A549 (cell line): ENCODE measurements around the gene CD276.

Experiments
- RFX5 ChIP-seq: fragments of 450-650 bp; IDR thresholded peaks from 2 replicates; pipeline ENCODE4 v1.7.1; 2014; ENCODE audit warnings: antibody characterized with exemption, mild to moderate bottlenecking, moderate library complexity
- TF ChIP-seq, protein P1 (sequence below): IDR thresholded peaks from 2 replicates; pipeline ENCODE4 v1.6.1; 2012; ENCODE audit warnings: low read depth, borderline replicate concordance
- TF ChIP-seq, protein P2 (sequence below): fragments of 450-650 bp; IDR thresholded peaks from 2 replicates; pipeline ENCODE4 v1.6.1; 2014; ENCODE audit warnings: antibody characterized with exemption
- TF ChIP-seq, protein P3 (sequence below): fragments of >200 bp; sonication (Bioruptor Twin); formaldehyde crosslinking; IDR thresholded peaks from 3 replicates; pipeline ENCODE4 v1.5.1; 2016

DNA sequence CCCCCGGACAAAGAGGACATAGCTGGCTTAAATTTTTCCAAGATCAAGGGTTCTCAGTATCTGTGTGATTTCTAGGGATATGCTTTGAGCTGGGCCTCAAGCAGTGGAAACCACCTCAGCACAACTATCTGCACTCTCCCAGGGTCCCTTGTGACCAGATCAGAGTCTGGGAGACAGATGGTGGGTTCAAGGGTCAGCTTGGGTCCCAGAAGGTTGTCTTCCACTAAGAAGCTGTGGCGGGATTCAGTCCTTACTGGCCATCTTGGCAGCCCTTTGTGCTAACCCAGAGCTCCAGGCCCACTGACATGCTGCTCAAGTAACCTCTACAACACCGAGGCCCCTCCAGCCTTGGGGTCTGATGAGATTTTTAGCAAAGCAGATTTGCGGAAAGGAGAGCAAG, 66.3 kb downstream of the CD276 start:
- TF ChIP-seq, protein P1, sequence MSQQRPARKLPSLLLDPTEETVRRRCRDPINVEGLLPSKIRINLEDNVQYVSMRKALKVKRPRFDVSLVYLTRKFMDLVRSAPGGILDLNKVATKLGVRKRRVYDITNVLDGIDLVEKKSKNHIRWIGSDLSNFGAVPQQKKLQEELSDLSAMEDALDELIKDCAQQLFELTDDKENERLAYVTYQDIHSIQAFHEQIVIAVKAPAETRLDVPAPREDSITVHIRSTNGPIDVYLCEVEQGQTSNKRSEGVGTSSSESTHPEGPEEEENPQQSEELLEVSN, result no peak
- no peak for TF ChIP-seq RFX5
- TF ChIP-seq, protein P2, sequence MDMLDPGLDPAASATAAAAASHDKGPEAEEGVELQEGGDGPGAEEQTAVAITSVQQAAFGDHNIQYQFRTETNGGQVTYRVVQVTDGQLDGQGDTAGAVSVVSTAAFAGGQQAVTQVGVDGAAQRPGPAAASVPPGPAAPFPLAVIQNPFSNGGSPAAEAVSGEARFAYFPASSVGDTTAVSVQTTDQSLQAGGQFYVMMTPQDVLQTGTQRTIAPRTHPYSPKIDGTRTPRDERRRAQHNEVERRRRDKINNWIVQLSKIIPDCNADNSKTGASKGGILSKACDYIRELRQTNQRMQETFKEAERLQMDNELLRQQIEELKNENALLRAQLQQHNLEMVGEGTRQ, result no peak
- TF ChIP-seq, protein P3, sequence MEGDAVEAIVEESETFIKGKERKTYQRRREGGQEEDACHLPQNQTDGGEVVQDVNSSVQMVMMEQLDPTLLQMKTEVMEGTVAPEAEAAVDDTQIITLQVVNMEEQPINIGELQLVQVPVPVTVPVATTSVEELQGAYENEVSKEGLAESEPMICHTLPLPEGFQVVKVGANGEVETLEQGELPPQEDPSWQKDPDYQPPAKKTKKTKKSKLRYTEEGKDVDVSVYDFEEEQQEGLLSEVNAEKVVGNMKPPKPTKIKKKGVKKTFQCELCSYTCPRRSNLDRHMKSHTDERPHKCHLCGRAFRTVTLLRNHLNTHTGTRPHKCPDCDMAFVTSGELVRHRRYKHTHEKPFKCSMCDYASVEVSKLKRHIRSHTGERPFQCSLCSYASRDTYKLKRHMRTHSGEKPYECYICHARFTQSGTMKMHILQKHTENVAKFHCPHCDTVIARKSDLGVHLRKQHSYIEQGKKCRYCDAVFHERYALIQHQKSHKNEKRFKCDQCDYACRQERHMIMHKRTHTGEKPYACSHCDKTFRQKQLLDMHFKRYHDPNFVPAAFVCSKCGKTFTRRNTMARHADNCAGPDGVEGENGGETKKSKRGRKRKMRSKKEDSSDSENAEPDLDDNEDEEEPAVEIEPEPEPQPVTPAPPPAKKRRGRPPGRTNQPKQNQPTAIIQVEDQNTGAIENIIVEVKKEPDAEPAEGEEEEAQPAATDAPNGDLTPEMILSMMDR, result no peak
